Hematopoietic multipotent progenitor cell treated with erythropoietin and hydrocortisone succinate and interleukin-3 and kit ligand, for 8 days (in vitro differentiated cells): Measurements from ENCODE around the gene FAM9C.
"Not testable (repeated sequence)": the region's sequence is repeated elsewhere in the genome, so short reads cannot be mapped to it uniquely, and the experiment has no call there.

ENCODE experiments used
- DNase-seq: peaks from one replicate; pipeline ENCODE4 v3.0.0-alpha.2; 2015

FAM9C gene

DNA sequence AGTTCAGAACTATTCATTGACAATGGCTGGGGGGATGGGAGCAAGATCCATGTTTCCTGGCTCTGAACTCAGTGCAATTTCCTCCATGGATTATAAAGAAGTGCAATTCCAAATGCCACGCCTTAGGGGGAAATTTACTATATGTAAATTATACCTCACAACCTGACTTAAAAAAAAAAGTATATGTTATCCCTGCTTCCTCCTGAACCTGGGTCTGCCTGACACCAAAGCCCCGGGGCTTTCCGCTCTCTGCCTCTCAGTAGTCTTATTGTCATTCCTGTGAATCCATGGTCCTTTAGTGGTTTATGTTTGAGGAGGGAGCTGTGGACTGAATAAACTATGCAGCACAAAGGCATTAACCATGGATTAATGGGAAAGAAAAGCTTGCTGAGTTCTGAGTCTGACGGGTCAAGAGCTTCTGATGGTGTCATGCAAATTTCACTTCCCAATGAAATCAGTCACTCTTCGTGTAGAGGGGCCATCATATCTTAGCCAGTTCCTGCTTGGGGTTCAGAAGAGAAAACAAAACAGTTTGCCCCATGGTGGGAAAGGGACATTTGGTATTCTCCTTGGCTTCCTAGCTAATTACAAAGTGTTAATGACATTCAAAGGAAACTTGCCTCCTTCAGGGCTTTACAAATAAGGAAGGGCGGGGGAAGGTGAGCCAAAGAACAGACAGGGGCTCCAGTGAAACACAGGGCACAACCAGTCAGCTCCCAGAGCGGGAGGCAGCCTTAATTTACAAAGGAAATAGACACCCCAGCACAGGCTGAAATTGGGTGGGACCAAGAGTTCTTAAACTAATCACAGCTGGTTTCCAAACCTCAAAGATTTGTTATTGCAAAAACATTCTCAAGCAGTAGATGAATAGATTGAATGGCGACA, 14.3 kb downstream of the FAM9C start:
- DNase-seq = no peak

DNA sequence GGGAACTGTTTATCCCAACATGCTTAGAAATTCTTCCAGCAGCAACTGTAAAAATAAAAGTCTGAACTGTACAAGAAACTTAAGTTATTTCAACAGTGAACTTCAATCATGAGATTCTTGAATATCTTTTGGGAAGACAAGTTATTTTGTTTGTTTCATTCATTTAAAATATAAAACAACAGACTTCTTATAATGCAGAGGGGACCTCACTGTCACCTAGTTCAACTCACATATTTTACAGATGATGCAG, 14.9 kb downstream of the FAM9C start:
- no peak for DNase-seq

DNA sequence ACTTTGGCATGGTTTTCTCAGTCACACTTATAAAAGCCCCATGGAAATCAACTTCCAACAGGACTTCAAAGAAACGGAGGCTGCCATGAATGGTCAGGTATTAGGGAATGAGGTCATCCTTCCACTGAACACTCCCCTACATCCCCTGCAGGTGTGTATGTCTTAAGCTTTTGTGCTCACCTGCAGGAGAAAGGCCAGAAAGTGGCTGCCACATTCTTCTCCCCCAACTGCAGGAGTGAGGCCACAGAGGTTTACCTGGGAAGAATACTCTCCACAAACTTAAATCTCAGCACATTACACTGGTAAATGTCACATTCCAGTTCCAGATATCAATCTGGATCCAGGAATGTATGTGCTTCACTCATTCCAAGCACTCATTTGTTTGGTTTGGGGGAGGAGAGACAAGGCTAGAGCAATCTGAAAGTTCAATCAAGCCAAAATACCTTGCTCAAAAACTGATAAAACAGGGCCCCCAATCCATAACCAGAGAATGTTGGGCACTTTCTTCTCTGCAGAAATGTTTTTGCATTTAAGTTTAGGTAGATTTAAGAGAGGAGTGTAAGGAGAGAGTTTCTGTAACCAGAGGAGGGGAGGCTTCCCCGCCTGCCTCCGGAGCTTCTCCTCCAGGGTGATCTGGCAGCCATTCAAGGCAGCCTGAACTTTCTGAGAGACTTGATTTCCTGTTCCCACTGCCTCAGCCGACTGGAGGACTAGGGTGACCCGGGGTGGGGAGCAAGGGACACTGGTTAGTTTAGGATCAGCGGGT, 15.4 kb downstream of the FAM9C start:
- DNase-seq = no peak

DNA sequence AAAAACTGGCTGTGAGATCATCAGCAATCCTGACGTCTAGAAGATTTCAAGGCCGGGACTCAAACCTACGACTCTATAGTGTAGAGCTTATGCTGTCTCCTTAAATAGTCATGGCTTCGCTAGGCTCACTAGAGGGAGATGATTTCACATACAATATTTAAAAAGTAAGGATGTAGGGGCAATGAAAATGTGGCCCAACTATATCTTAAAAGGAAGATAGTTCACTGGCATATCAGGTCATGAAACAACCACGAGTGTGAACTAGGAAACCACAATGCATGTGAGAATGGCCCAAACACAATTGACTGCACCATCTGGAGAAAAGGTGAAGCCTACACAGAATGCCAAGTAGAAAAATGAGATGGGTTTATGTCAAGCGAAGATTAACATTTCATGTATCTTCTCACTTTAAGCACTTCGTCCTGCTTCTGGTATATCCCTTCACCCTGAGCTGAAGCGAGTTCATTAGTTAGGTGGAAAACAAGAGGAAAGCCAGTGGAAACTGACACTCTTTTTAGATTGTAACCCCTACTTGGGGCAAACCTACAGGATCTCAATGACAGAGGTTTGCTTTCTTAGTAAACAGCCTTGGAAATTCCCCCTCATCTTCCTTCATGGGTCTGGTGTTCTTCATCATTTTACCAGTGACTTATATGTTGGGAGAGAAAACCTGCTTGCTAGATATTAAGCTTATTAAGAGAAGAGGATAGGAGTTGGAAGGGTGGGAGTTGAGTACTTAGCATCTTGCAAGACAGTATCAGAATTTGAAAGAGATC, 17.4 kb downstream of the FAM9C start:
- DNase-seq = no peak

DNA sequence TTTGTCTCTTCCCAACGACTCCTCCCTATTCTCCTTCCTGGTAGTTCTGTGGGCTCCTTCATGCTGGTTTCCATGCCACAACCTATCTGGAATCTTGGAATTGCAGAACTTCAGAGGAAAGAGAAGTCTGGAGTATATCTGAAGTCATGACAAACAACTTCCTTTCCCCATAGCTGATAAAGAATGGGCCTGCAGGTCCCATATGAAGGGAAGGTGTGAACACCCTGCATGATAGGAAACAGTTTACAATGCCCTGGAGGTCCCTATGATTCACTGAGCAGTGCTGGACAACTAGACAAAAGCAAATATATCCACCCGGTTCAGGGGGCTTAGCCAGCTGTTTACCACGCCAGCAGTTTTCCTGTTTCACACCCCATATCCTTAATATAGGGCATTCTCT, 19.4 kb downstream of the FAM9C start:
- no peak for DNase-seq

DNA sequence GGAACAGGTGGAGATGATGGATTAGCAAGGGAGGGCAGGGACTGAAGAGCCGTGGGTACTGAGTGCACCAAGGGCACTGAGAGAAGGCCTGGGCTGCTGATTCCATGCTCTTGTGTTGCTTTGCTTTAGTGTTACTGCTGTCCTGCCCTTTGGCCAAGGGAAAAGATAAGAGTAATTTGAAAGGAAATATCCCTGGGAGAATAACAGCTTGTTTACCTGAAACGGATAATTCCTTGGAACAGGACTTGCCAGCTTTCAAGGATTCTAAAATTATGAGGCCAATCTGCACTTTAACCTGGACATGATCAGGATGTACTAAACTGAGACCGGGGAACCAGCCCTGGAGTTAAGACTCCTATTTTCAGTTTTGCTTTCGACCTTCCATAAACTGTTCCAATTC, 20.4 kb downstream of the FAM9C start:
- no peak for DNase-seq

DNA sequence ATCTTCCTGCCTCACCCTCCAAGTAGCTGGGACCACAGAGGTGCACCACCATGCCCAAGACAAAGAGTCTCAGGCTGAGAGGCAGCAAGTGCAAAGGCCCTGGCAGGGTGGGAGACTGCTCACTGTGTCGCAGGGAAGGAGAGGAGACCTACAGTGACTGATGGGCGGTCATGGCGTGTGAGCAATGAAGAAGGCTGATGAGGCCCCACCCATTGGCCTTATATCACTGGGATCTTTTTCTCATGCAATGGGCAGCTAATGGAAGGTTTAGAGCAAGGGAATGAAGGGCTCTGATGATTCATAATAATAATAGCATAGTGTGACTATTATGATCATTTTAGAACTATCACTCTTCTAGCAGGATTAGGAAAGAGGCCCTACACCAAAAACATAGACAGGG, 20.9 kb downstream of the FAM9C start:
- DNase-seq = no peak

DNA sequence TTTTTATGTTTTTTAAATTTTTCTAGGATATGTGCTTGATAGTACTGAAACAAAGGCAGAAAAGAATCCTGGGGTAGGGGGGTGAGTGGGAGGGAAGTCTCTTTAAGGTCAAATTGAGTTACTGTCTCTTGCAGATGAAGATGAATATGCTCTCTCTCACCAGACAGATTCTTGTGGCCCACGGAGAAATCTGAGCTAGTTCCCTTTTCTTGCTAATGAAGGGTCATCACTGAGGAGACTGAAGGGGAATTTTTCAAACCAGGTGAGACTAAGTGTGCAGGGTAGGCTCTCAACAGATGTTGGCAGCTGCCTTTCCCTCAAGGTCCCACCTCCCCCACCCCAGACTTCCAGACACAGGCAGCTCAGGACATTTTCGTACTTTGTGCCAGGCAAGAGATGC, 21.5 kb downstream of the FAM9C start:
- no peak for DNase-seq

DNA sequence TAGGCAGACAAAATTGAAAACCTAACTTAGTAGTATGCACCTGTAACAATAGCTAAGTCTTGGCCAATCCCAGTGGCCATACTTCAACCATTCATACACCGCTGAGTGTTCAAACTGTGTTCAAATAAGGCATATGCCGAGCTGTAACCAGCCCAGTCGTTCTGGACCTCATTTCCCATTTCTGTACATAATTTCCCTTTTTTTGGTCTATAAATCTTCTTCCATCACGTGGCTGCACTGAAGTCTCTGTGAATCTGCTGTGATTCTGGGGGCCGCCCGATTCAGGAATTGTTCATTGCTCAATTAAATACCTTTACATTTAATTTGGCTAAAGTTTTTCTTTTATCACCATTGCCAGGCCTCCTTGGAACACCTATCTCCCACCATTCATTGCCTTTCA, 27.7 kb downstream of the FAM9C start:
- DNase-seq = not testable (repeated sequence)

DNA sequence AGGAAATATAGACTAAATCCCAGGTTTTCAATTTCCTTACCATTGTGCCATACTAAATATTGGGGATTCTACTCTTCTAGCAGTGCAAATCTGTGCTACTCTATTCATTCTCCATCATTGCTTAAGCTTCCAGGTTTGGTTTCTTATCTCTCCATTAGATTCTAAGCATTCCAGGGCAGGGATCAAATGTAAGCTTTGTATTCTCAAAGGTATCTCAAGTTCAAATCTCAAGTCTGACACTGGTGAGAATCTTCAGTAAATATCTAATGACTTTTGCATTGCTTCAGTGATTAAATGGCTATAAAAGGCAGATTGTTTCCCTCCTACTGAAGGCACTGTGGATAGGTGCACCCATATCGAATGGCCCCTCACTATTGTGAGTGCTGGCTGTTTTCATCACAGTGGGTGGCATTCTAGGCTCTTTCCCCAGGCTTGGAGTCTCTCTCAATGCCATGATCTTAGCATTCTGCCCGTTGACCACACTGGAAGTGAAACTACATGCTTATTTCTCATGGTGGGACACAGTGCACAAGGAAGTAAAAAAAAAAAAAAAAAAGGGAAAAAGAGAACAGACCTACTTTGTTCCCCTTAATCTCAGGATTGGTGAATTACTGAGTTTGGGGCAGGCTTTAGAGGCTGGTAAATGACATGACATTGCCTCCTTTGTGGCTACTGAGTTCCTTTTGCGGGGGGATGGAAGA, 28.7 kb downstream of the FAM9C start:
- DNase-seq = no peak

DNA sequence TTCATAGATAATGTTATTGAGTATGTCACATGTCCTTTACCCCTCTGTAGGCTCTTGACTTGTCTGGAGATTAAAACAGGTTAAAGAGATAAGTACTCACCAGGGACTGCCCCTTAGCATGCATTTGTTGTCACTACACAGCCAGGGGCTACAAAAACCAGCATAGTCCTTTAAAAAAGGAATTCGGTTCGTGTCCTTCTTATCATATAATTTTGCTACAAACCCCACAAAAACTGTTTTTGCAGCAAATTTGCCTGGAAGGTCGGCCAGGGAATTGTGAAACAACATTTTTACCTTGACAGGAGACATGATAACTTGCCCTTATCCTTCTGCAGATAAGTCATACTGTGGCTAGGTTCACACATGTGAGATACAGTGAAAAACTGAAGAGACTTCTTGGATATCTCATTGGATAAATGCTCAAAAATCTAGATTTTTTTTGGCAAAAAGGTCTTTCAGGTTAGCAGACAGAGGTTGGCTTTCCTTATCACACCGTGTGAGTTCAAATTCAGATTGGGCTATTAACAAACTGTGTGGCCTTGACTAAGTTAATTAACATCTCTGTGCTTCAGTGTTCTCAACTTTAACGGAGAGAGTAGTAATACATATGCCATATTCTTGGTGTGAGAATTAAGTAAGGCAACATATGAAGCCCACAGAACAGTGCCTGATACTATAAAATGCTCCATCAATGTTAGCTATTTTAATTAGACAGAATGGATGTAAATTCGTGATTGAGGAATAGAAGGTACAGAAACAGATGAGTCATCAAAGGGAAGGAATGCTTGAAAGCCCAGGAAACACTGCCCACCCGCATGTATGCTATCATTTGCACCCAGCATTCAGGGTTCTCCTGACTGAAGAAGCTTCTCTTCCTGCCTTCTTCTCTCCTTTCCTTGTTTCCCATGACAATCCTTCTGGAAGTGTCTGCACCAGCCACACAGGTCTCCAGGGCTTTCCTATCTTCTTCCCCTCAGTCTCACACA, 30.0 kb downstream of the FAM9C start:
- no peak for DNase-seq

DNA sequence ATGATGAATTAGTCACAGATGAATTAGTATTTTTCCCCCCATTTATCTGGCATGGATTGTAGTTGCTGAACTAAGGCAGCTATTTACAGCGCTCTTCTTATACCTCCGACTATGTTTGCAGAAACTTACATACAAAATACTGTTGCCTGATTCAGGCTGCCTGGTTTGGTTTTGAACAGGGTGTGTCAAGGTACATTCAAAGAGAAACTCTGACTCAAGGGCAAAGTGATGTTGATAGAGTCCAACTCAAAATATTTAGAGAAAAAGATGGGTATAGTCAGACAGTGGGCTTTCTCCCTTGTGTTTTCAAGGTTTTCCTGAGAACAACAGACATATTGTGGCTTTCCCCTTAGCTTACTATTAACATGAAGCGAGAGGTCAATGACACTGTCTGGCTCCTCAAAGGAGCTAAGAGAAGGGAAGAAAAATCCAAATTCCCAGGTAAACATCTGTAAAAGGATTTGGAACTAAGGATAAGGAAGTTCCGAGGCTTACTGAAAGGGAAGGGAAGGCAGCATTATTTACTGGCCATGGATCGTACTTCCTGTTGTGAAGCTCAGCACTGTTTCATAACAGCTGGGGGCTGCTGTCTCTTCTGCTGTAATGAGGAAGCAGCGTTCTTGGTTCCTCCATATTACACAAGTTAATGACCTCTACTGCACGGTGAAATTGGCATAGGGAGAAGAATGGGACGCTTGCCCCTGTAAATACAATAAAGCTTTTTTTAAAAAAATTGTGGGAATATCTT, 30.9 kb downstream of the FAM9C start:
- DNase-seq = peak; percentile 4

DNA sequence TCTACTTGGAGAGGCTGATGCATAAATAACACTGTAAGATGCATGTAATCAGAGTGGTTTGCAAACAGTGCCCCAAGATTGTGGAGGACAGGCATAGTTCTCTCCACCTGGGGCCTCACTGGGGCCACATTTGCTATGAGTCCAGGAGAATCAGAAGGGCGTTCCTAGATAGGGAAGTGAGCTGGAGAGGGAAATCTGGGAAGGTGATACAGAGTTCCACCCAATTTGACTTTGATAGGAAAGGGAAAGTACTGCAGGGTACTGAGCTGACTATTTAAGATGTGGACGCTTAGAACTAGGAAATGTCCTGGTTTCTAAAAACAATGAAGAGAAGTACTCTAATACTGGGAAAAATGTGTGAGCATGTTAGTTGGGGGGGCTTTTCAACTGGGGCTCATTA, 33.9 kb downstream of the FAM9C start:
- DNase-seq = no peak

DNA sequence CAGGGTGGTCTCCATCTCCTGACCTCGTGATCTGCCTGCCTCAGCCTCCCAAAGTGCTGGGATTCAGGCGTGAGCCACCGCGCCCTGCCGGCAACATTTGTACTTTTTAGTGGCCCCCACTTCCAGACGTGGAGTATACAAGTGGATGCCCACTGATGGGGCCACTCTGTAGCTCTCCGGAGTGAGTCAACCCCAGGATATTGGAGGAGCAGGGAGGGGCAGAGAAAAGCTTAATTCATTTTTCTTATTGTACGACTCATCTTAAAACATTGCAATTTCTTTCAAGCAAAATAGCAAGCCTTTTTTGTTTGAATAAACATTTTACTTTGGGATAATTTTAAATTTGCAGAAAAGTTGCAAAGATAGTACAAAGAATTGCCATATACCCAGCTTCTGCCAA, 34.6 kb downstream of the FAM9C start:
- no peak for DNase-seq

DNA sequence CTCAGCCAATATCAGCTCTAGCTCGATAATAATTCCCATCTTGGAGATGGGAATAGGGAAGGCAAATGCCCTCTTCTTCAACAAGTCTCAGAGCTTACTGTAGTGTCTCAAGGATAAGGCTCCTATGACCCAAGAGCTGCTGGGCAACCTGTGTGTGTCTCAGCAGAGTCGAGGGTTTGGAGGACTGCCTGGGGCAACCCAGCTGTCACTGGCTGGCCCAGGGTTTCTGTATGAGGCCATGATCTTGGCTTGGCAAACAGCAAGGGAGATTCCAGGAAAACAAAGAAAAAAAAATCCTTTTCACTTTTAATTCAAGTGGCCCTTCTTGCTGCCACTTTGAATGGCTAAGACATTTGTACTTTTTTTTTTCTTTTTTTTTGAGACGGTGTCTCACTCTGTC, 35.1 kb downstream of the FAM9C start:
- no peak for DNase-seq

DNA sequence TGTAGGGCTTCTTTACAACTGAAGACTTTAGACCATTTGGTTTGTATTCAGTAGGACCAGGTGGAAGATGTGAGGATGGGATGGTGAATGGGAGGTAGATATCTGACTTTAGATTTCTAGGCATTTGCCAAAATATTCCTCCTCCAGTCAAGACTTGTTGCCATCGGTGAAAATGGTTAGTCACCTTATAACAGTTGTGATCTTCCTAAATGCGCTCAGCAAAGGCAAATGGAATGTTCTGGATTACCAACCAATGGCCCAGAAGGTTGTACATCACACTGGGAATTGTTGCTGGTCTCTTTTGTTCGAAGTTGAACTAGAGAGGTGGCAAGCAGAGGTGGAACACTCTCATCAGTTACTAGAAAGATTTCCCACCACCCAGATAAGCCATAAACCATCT, 35.6 kb downstream of the FAM9C start:
- no peak for DNase-seq

DNA sequence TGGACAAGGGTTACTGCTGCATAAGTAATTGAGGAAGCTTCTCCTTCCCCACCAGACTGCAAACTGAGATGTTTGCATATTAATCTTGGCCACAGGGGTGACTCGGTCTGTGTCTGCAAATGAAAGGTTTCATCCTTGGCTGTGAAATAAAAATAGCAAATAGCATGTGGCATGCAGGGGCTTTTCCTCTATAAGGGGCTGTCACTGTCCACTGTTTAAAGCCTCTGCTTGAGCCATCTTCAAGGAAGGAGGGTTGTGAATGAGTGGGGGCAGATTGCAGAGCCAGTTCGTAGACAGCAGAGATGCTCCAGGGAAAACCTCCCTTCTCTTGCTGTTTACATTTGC, 36.3 kb downstream of the FAM9C start:
- no peak for DNase-seq

DNA sequence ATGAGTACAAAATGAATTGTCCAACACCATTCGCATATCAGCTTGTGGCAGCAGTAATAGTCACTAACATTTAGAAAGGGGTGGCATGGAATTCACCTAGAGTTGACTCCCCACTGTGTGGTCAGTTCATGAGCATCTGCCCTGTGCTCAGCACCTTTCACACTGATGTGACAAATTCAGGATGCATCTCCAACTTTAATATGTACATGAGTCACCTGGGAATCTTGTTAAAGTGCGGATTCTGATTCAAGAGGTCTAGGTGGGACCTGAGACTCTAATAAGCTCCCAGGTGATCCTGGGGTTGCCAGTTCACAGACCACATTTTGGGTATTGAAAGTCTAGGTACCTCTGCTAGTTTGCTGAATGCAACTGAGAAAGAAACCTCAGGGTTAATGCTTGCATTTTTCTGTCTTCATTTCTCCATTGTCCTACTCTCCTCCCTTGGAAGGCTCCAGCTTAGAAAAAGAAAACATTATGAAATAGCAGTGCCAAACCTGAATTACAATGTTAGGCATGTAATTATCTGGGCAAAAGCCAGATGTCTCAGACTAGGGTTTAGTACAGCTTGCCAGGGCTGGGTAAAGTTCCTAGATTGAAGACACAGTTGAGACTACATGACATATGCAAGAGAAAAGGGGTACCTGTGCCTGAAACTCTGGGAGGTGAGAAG, 36.8 kb downstream of the FAM9C start:
- no peak for DNase-seq

DNA sequence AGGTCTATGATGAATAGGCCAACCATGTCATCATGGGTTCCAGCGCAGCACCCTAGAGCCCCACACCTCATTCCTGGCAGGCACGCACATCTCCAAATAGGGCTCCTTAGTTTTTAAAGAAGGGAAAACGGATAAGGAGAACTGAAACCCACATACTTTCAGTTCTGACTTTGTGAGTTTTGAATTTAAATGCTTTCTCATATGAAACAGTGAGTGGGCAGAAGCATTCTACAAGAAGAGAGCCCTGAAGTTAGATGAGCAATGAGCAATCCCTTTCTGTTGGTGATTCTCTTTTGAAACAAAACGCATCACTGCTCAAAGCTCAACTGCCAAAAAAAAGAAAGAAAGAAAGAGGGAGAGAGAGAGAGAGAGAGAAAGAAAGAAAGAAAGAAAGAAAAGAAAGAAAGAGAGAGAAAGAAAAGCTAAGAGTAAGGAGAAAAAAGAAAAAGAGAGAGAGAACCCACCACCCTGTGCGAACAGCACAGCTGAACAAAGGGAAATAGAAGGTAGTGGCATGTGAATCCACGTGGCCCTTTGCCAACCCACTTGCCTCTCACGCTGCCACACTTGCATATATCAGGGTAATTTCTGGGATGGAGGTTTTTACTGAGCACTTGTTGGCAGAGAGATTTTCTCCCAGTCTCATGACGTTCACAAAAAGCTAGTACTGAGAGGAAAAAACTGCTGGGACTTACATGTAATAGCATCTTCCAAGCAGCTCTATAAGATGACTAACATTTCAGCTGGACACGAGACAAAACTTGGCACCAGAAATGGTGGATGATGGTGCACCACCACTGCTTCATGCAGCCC, 38.6 kb downstream of the FAM9C start:
- DNase-seq = no peak
